Activated T-cell treated with anti-CD3 and anti-CD28 coated beads, Interleukin-2, amount 50 U/mL, for 24 hours (primary cell): ENCODE results near the gene SEPHS1.
A peak's percentile ranks its signal among the peaks of the same experiment; 100 is the strongest.
"Not testable (repeated sequence)": the region's sequence is repeated elsewhere in the genome, so short reads cannot be mapped to it uniquely, and the experiment has no call there.

Experiments used
- DNase-seq: peaks from one replicate; pipeline ENCODE4 v3.0.0-alpha.2; 2020
- H3K27ac Mint-ChIP-seq: 2 replicates; pipeline ENCODE4 v1.8.0; 2020; ENCODE audit warnings: mild to moderate bottlenecking, mixed read lengths
- H3K27me3 Mint-ChIP-seq: 2 replicates; pipeline ENCODE4 v1.8.0; 2020; ENCODE audit warnings: mixed read lengths
- H3K36me3 Mint-ChIP-seq: 2 replicates; pipeline ENCODE4 v1.8.0; 2020; ENCODE audit warnings: low read depth, mixed read lengths
- H3K4me1 Mint-ChIP-seq: 2 replicates; pipeline ENCODE4 v1.8.0; 2020; ENCODE audit warnings: low read depth, mixed read lengths
- H3K4me3 Mint-ChIP-seq: 2 replicates; pipeline ENCODE4 v1.8.0; 2020; ENCODE audit warnings: mild to moderate bottlenecking, moderate library complexity, mixed read lengths
- H3K9me3 Mint-ChIP-seq: 2 replicates; pipeline ENCODE4 v1.8.0; 2020; ENCODE audit warnings: mixed read lengths

Gene SEPHS1

GRCh38 chr10:13347043-13347499, 1.0 kb downstream of the SEPHS1 start:
- H3K4me1 Mint-ChIP-seq: peaks cover 61% of the 10 kb centered on the region
- H3K4me3 Mint-ChIP-seq: peak overlapping the region; percentile 79
- no peaks in the 10 kb centered on the region for H3K9me3 Mint-ChIP-seq
- peak overlapping the region; percentile 90 for H3K27ac Mint-ChIP-seq
- peaks cover 47% of the 10 kb centered on the region for H3K36me3 Mint-ChIP-seq
- H3K27me3 Mint-ChIP-seq: no peaks in the 10 kb centered on the region
- DNase-seq: no peak

GRCh38 chr10:13346283-13347042, 1.6 kb downstream of the SEPHS1 start:
- peaks cover 47% of the 10 kb centered on the region for H3K36me3 Mint-ChIP-seq
- no peaks in the 10 kb centered on the region for H3K9me3 Mint-ChIP-seq
- H3K4me1 Mint-ChIP-seq: peaks cover 55% of the 10 kb centered on the region
- peak overlapping the region; percentile 90 for H3K27ac Mint-ChIP-seq
- no peak for DNase-seq
- no peaks in the 10 kb centered on the region for H3K27me3 Mint-ChIP-seq
- H3K4me3 Mint-ChIP-seq: peak overlapping the region; percentile 79

GRCh38 chr10:13340626-13341376, 7.3 kb downstream of the SEPHS1 start:
- H3K36me3 Mint-ChIP-seq: peaks cover 82% of the 10 kb centered on the region
- H3K27me3 Mint-ChIP-seq: no peaks in the 10 kb centered on the region
- no peak for DNase-seq
- H3K27ac Mint-ChIP-seq: no peak overlapping the region
- no peaks in the 10 kb centered on the region for H3K9me3 Mint-ChIP-seq
- peaks cover 48% of the 10 kb centered on the region for H3K4me1 Mint-ChIP-seq
- no peak overlapping the region for H3K4me3 Mint-ChIP-seq

GRCh38 chr10:13340068-13340467, 8.0 kb downstream of the SEPHS1 start:
- H3K9me3 Mint-ChIP-seq: no peaks in the 10 kb centered on the region
- DNase-seq: no peak
- peaks cover 42% of the 10 kb centered on the region for H3K4me1 Mint-ChIP-seq
- no peak overlapping the region for H3K4me3 Mint-ChIP-seq
- H3K27me3 Mint-ChIP-seq: no peaks in the 10 kb centered on the region
- peaks cover 85% of the 10 kb centered on the region for H3K36me3 Mint-ChIP-seq
- peak overlapping the region; percentile 47 for H3K27ac Mint-ChIP-seq

- H3K36me3 Mint-ChIP-seq: peaks cover 87% of the 10 kb centered on the region
- no peak overlapping the region for H3K4me3 Mint-ChIP-seq
- DNase-seq: no peak
- no peak overlapping the region for H3K27ac Mint-ChIP-seq
- H3K27me3 Mint-ChIP-seq: no peaks in the 10 kb centered on the region
- H3K9me3 Mint-ChIP-seq: no peaks in the 10 kb centered on the region
- H3K4me1 Mint-ChIP-seq: peaks cover 32% of the 10 kb centered on the region
These were observed 9.5 kb downstream of the SEPHS1 start for GRCh38 chr10:13338390-13339110.

DNA sequence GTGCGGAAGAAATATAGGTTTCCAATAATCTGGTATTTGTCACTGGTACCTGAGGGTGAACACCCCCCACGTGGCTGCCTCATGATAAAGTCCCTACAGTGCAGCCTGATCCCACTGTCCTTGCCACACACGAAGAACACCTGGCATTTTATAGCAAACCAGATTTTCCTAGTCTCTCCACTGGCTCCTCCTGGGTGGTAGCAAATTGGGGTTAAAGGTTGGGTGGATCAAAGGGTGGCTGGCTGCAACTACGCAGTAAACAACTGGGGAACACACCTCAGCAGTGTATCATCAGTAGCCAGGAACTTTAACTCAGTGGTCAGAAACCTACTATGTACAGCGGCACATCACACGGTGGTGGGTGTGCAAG, 10.3 kb downstream of the SEPHS1 start:
- Mint-ChIP-seq H3K9me3 (no peaks in the 10 kb centered on the region), H3K27ac (no peak overlapping the region), H3K4me1 (peaks cover 27% of the 10 kb centered on the region), H3K27me3 (no peaks in the 10 kb centered on the region), H3K4me3 (no peak overlapping the region), H3K36me3 (peaks cover 87% of the 10 kb centered on the region)
- no peak for DNase-seq

DNA sequence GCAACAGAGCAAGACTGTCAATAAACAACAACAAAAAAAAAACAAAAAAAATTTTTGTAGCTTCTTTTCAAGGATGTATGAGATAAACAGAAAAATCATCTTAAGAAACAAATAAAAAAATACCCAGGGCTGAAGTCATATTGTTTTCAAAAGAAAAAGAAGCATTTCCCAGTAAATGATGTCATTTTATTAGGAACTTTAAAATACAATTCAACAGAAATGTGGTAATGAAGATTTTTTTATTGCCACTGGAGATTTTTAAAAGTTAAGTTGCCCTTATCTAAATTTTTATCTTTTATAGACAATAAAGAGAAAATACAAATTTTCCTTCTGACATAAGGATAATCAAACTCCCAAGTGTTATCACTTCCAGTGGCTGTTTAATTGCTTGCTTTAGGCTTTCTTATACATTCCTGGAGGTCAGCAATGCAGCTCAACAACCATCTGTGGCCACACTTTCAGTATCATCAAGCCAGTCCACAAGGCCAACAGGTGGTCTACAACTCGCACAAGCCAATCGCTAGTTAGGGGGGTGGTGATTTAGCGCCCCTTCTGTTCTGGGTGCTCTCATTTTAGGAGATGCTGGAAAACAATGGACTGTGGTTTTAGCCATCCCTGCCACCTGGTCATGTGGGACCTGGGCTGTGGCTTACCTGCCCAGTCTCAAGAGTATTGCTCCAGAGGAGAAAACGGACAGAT, 10.8 kb downstream of the SEPHS1 start:
- H3K27me3 Mint-ChIP-seq: no peaks in the 10 kb centered on the region
- no peak overlapping the region for H3K4me3 Mint-ChIP-seq
- DNase-seq: no peak
- H3K27ac Mint-ChIP-seq: no peak overlapping the region
- H3K4me1 Mint-ChIP-seq: peaks cover 27% of the 10 kb centered on the region
- H3K9me3 Mint-ChIP-seq: no peaks in the 10 kb centered on the region
- H3K36me3 Mint-ChIP-seq: peaks cover 85% of the 10 kb centered on the region

DNA sequence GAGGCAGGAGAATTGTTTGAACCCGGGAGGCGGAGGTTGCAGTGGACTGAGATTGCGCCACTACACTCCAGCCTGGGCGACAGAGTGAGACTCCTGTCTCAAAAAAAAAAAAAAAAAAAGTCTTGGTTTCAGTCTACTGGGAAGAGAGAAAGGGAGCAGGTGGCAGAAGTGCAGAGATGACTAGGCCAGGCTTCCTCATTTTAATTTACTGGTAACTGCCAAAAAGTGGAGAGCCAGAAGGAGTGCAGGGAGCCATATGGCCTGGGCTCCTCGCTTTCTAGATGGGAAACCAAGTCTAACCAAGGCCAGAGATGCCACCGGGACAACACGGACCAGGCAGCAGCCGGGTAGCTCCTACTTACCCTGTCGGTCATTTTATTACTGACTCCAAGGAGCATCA, 12.2 kb downstream of the SEPHS1 start:
- peaks cover 95% of the 10 kb centered on the region for H3K36me3 Mint-ChIP-seq

DNA sequence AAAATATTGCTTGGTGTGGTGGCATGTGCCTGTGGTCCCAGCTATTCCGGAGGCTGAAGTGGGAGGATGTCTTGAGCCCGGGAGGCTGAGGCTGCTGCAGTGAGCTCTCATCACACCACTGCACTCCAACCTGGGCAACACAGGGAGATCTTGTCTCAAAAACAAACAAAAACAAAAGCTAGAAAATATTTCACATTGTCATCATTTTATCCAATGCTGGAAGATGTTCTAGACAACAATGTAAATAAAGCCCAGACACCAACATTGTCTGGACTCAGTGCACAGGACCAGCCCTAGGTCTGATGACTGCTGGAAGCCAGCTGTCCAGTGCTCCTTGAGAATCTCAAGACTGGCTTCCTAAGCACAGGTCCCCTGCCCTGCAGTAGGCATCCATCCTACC, 13.5 kb downstream of the SEPHS1 start:
- H3K4me1 Mint-ChIP-seq: peaks cover 12% of the 10 kb centered on the region
- no peaks in the 10 kb centered on the region for H3K27me3 Mint-ChIP-seq
- H3K27ac Mint-ChIP-seq: no peak overlapping the region
- H3K36me3 Mint-ChIP-seq: peaks cover 97% of the 10 kb centered on the region
- H3K9me3 Mint-ChIP-seq: peaks cover 3% of the 10 kb centered on the region
- no peak for DNase-seq
- H3K4me3 Mint-ChIP-seq: no peak overlapping the region

More for the DNA sequence above, 12.2 kb downstream of the SEPHS1 start:
- peaks cover 3% of the 10 kb centered on the region for H3K9me3 Mint-ChIP-seq
- peaks cover 21% of the 10 kb centered on the region for H3K4me1 Mint-ChIP-seq
- H3K27ac Mint-ChIP-seq: no peak overlapping the region
- no peaks in the 10 kb centered on the region for H3K27me3 Mint-ChIP-seq
- DNase-seq: no peak
- H3K4me3 Mint-ChIP-seq: no peak overlapping the region

DNA sequence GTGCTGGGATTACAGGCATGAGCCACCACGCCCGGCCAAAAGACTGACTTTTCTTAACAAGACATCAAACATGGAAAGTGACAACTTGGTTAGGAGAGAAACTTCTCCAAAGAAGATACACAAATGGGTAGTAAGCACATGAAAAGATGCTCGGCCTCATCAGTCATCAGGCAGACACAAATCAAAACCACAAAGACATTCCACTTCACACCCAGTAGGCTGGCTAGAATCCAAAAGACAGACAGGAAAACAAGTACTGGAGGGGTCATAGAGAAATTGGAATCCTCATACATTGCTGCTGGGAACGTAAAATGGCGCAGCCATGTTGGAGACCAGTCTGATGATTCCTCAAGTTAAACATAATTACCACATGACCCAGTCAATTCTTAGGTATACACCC, 16.4 kb downstream of the SEPHS1 start:
- H3K27me3 Mint-ChIP-seq: no peaks in the 10 kb centered on the region
- H3K4me1 Mint-ChIP-seq: no peaks in the 10 kb centered on the region
- H3K27ac Mint-ChIP-seq: no peak overlapping the region
- no peak overlapping the region for H3K4me3 Mint-ChIP-seq
- peaks cover 3% of the 10 kb centered on the region for H3K9me3 Mint-ChIP-seq
- peaks cover 97% of the 10 kb centered on the region for H3K36me3 Mint-ChIP-seq
- no peak for DNase-seq

DNA sequence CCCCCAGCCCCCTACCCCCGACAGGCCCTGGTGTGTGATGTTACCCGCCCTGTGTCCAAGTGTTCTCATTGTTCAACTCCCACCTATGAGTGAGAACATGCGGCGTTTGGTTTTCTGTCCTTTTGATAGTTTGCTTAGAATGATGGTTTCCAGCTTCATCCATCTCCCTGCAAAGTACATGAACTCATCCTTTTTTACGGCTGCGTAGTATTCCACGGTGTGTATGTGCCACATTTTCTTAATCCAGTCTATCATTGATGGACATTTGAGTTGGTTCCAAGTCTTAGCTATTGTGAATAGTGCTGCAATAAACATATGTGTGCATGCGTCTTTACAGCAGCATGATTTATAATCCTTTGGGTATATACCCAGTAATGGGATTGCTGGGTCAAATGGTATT, 17.1 kb downstream of the SEPHS1 start:
- H3K36me3 Mint-ChIP-seq: peaks cover 97% of the 10 kb centered on the region
- not testable (repeated sequence) for H3K27me3 Mint-ChIP-seq, H3K9me3 Mint-ChIP-seq, H3K27ac Mint-ChIP-seq, DNase-seq, H3K4me3 Mint-ChIP-seq, H3K4me1 Mint-ChIP-seq

- Mint-ChIP-seq H3K4me3 (no peak overlapping the region), H3K27ac (no peak overlapping the region), H3K9me3 (peaks cover 3% of the 10 kb centered on the region), H3K27me3 (no peaks in the 10 kb centered on the region), H3K36me3 (peaks cover 95% of the 10 kb centered on the region), H3K4me1 (no peaks in the 10 kb centered on the region)
- no peak for DNase-seq
These were observed 18.5 kb downstream of the SEPHS1 start for GRCh38 chr10:13329565-13329964.

GRCh38 chr10:13328613-13329012, 19.5 kb downstream of the SEPHS1 start:
- Mint-ChIP-seq H3K4me3 (no peak overlapping the region), H3K36me3 (peaks cover 95% of the 10 kb centered on the region), H3K9me3 (peaks cover 3% of the 10 kb centered on the region), H3K27me3 (no peaks in the 10 kb centered on the region), H3K27ac (no peak overlapping the region), H3K4me1 (no peaks in the 10 kb centered on the region)
- DNase-seq: no peak

GRCh38 chr10:13328126-13328525, 20.0 kb downstream of the SEPHS1 start:
- H3K36me3 Mint-ChIP-seq: peaks cover 95% of the 10 kb centered on the region
- H3K9me3 Mint-ChIP-seq: peaks cover 3% of the 10 kb centered on the region
- no peaks in the 10 kb centered on the region for H3K27me3 Mint-ChIP-seq
- H3K27ac Mint-ChIP-seq: no peak overlapping the region
- no peaks in the 10 kb centered on the region for H3K4me1 Mint-ChIP-seq
- no peak overlapping the region for H3K4me3 Mint-ChIP-seq
- DNase-seq: no peak
